Activated CD4-positive, alpha-beta T cell treated with anti-CD3 and anti-CD28 coated beads for 36 hours (primary cell): ENCODE measurements around the gene NELL1. TPM values are rescaled to one million over a fixed set of nuclear protein-coding genes. Genes with fewer than 3 reads are reported as not detected.
"Not testable (repeated sequence)": the region's sequence is repeated elsewhere in the genome, so short reads cannot be mapped to it uniquely, and the experiment has no call there.

ENCODE experiments used
- ATAC-seq: fragments of 200-7000 bp; cut with Tn5 transposase; one replicate; pipeline ENCODE4 v1.10.0; 2021; ENCODE audit warnings: mild to moderate bottlenecking, moderate library complexity
- CTCF ChIA-PET: fragments of 350-600 bp; sonication (Branson Sonifier 250); formaldehyde crosslinking; loops from one replicate; lab custom pipeline; 2021; ENCODE audit warnings: antibody characterized with exemption; lab: Charles Lee
- POLR2A ChIA-PET: fragments of 350-600 bp; sonication (Branson Sonifier 250); formaldehyde crosslinking; loops from one replicate; lab custom pipeline; 2021; ENCODE audit warnings: antibody characterized with exemption, inconsistent platforms; lab: Charles Lee
- DNase-seq: peaks from one replicate; pipeline ENCODE4 v3.0.0-alpha.2; 2020
- H3K27ac Mint-ChIP-seq: one replicate; pipeline ENCODE4 v1.8.0; 2021; ENCODE audit warnings: mixed read lengths
- H3K27me3 Mint-ChIP-seq: one replicate; pipeline ENCODE4 v1.8.0; 2021; ENCODE audit warnings: mixed read lengths
- H3K36me3 Mint-ChIP-seq: one replicate; pipeline ENCODE4 v1.8.0; 2021; ENCODE audit warnings: low read depth, mixed read lengths
- H3K4me1 Mint-ChIP-seq: one replicate; pipeline ENCODE4 v1.8.0; 2021; ENCODE audit warnings: mixed read lengths
- H3K4me3 Mint-ChIP-seq: one replicate; pipeline ENCODE4 v1.8.0; 2021; ENCODE audit warnings: mild to moderate bottlenecking, moderate library complexity, mixed read lengths
- H3K9me3 Mint-ChIP-seq: one replicate; pipeline ENCODE4 v1.8.0; 2021; ENCODE audit warnings: low read depth, mixed read lengths
- intact Hi-C, 2 experiments: fragments of 100-400 bp; cut with DNase I in 1 of 2; cut with micrococcal nuclease in 1 of 2; formaldehyde crosslinking; loops; one replicate each; pipeline versions ENCODE4 v1.14.2 to v1.15.1; 2022 to 2024; cut with DNase I, micrococcal nuclease
- total RNA-seq, 2 experiments: library from RNA; stranded (reverse); gene quantifications; one replicate each; pipeline ENCODE4 v1.2.3, GENCODE V29; 2021

NELL1 gene
- total RNA-seq, 2 experiments from 2014 or later: not detected

DNA sequence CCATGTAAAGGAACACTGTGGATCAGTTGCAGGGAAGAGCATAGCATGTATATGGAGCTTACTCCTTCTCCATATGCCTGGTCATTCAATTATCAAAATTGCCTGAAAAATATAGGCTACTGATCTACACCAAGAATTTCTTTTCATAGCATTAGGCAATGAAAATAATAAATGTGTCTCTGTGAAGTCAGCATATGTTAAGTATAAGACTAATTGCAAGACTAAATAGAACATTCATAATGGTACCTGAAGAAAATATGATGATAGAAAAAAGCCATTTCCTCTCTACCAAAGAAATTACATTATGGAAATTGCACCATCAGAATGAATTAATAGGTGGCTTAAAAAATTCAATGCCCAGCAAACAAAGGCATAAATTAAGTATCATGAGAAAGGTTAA is 584.7 kb downstream of the NELL1 start:
- intact Hi-C loops: no loop called here
- Mint-ChIP-seq H3K9me3 (peaks cover 14% of the 10 kb centered on the region), H3K4me3 (no peak overlapping the region)

DNA sequence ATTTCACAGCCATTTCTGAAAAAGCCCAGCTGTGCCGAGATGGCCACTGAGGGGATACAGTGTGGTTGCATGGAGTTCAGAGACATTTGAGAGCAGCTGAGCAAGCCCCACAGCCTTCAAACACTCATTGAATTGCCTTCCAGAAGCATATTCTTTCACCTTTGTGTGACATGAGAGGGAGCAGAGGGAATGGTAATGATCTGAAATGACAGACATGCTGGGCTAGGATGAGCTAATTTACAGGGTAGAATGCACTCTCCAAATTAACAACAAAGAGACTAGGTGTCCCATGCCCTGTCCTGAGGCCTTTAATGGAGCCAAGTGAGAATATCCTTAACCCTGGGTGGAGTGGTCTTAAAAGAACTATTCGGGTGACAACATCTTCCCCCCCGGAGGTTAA is 585.4 kb downstream of the NELL1 start:
- Mint-ChIP-seq H3K4me3 (no peak overlapping the region), H3K4me1 (no peaks in the 10 kb centered on the region), H3K36me3 (no peaks in the 10 kb centered on the region), H3K9me3 (peaks cover 14% of the 10 kb centered on the region), H3K27me3 (no peaks in the 10 kb centered on the region), H3K27ac (no peak overlapping the region)
- ChIA-PET CTCF (no interaction called here), POLR2A (no interaction called here)
- no peak for ATAC-seq
- intact Hi-C loops: no loop called here
- no peak for DNase-seq

More for the DNA sequence above, 584.7 kb downstream of the NELL1 start:
- ChIA-PET POLR2A (no interaction called here), CTCF (no interaction called here)
- H3K27ac Mint-ChIP-seq: no peak overlapping the region
- ATAC-seq (no peak), DNase-seq (no peak)
- no peaks in the 10 kb centered on the region for H3K27me3 Mint-ChIP-seq
- no peaks in the 10 kb centered on the region for H3K4me1 Mint-ChIP-seq
- H3K36me3 Mint-ChIP-seq: no peaks in the 10 kb centered on the region

DNA sequence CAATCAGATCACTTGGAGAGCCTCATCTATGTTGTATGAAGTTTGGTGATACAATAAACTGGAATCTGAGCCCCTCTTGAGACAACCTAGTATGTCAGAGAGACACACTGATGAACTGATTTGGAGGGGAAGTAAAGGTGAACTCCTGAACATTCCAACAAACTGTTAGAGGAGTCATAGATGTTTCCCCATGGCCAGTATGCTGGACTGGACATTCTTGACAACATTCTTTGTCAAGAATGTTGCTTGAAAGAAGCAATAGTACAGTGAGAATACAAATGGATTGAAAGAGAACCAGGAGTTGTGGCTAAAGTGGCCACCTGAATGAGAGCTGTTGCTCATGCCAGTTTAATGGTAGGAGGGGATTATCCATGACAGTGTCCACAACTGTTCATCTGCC is 588.1 kb downstream of the NELL1 start:
- Mint-ChIP-seq H3K4me1 (no peaks in the 10 kb centered on the region), H3K27me3 (no peaks in the 10 kb centered on the region), H3K36me3 (no peaks in the 10 kb centered on the region), H3K27ac (no peak overlapping the region), H3K9me3 (peaks cover 8% of the 10 kb centered on the region), H3K4me3 (no peak overlapping the region)
- ATAC-seq (no peak), DNase-seq (no peak)
- CTCF ChIA-PET: interaction anchor here (0.7 kb wide), 1 partner anchor 159 kb away, joined by 3 read pairs; no protein-coding TSS in a partner anchor
- POLR2A ChIA-PET: no interaction called here
- intact Hi-C loops: no loop called here

DNA sequence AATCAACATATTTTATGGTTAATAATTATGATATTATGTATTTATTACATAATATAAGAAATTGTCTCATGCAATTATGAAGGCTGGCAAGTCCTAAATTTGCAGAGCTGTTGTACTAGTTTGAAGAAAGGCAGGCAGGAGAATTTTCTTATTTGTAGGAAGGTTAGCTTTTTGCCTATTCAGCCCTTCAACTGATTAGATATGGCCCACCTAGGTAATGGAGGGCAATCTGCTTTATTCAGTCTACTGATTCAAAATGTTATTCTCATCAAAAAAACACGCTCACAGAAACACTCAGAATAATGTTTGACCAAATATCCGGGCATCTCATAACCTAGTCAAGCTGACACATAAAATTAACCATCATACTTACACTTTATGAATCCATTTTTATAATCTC is 589.0 kb downstream of the NELL1 start:
- ChIA-PET CTCF (interaction anchor here (0.7 kb wide), 1 partner anchor 113 kb away, joined by 3 read pairs; no protein-coding TSS in a partner anchor), POLR2A (no interaction called here)
- Mint-ChIP-seq H3K27me3 (no peaks in the 10 kb centered on the region), H3K9me3 (peaks cover 8% of the 10 kb centered on the region), H3K27ac (no peak overlapping the region), H3K4me3 (no peak overlapping the region), H3K36me3 (no peaks in the 10 kb centered on the region), H3K4me1 (no peaks in the 10 kb centered on the region)
- ATAC-seq (no peak), DNase-seq (no peak)
- intact Hi-C loops: no loop called here

DNA sequence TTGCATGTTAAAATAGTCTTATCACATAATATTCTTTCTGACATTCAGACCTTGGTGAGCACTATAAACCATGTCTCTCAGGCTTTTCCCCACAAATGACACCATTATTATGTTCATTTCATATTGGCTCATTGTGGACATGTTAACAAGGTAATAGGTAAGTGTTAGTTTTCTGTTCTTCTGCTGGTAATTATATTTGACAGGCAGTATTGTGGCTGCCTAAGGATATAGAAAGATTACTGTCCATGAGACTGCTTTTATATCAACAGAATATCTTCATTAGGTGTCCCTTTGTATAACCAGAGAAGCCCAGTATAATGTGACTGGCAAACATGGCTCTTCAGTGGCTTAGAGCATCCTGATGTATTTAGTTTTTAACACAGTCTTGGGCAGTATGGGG is 590.7 kb downstream of the NELL1 start:
- POLR2A ChIA-PET: no interaction called here
- Mint-ChIP-seq H3K36me3 (no peaks in the 10 kb centered on the region), H3K27me3 (no peaks in the 10 kb centered on the region)

DNA sequence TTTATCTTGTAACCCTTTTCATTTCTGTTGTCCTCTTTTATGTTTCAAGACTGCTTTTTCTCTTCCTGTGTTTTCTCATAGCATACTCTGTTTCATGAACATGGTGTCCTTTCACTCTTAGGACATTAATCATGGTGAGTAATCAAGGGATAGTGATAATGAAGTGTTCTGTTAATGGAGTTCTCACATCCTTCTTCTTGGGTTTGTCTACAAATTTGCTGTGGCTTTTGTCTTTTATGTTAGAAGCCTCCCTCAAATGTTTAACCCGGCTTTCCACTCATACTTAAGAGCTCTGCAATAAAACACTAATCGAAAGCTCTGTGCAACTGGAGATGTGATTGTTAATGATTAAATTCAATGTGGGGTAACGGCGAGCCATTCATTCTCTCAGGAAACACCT is 593.6 kb downstream of the NELL1 start:
- H3K4me1 Mint-ChIP-seq: no peaks in the 10 kb centered on the region
- no peak overlapping the region for H3K4me3 Mint-ChIP-seq
- ATAC-seq (no peak), DNase-seq (no peak)
- H3K27me3 Mint-ChIP-seq: no peaks in the 10 kb centered on the region
- intact Hi-C loops: no loop called here
- no peaks in the 10 kb centered on the region for H3K9me3 Mint-ChIP-seq
- POLR2A ChIA-PET: no interaction called here
- H3K27ac Mint-ChIP-seq: no peak overlapping the region
- H3K36me3 Mint-ChIP-seq: no peaks in the 10 kb centered on the region
- CTCF ChIA-PET: no interaction called here

More for the DNA sequence above, 590.7 kb downstream of the NELL1 start:
- DNase-seq (no peak), ATAC-seq (no peak)
- CTCF ChIA-PET: no interaction called here
- intact Hi-C loops: no loop called here
- no peak overlapping the region for H3K4me3 Mint-ChIP-seq
- no peak overlapping the region for H3K27ac Mint-ChIP-seq
- peaks cover 5% of the 10 kb centered on the region for H3K9me3 Mint-ChIP-seq
- no peaks in the 10 kb centered on the region for H3K4me1 Mint-ChIP-seq

DNA sequence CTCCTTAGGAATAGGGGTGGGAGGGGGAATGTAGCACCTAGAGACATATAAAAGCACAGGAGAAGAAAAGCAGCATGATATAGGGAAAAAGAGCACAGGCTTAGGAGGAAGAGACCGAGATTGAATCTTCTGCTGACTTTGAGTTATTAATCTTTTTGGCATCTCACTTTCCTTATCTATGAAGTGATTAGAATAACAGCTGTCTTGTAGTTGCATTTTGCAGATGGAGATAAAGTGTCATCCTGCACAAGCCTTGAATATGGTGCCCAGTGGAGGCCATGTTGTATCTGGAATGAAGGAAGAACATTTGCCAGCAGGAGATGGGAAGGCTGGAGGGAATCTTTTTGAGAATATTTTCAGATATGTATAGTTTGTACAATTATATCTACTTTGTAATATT is 594.7 kb downstream of the NELL1 start:
- ChIA-PET CTCF (no interaction called here), POLR2A (no interaction called here)
- no peaks in the 10 kb centered on the region for H3K36me3 Mint-ChIP-seq
- DNase-seq (no peak), ATAC-seq (no peak)
- H3K27ac Mint-ChIP-seq: no peak overlapping the region
- no peaks in the 10 kb centered on the region for H3K4me1 Mint-ChIP-seq
- intact Hi-C loops: no loop called here
- H3K27me3 Mint-ChIP-seq: no peaks in the 10 kb centered on the region
- peaks cover 3% of the 10 kb centered on the region for H3K9me3 Mint-ChIP-seq
- no peak overlapping the region for H3K4me3 Mint-ChIP-seq

DNA sequence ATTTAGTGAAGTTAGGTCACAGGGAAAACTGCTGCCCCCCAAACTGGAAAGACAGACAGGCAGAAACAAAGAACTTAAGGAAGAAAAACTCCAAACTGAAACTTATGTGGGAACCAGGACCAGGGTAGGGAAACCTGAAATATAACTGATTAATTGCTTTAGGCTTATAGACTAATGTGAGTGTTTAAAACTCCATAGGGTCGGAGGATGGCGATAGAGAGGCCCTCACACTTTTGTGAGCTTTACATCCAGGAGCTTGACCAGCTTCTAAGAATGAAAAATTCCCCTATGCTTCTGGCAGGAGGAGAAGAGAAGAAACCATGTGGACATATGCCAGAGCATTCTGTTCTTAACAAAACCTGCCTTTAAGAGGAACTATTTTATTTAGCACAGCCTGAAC is 598.6 kb downstream of the NELL1 start:
- POLR2A ChIA-PET: no interaction called here
- ATAC-seq: no peak
- intact Hi-C loops: no loop called here
- CTCF ChIA-PET: no interaction called here
- Mint-ChIP-seq H3K27me3 (no peaks in the 10 kb centered on the region), H3K4me1 (no peaks in the 10 kb centered on the region), H3K36me3 (no peaks in the 10 kb centered on the region), H3K27ac (no peak overlapping the region), H3K4me3 (no peak overlapping the region), H3K9me3 (peaks cover 8% of the 10 kb centered on the region)
- no peak for DNase-seq

DNA sequence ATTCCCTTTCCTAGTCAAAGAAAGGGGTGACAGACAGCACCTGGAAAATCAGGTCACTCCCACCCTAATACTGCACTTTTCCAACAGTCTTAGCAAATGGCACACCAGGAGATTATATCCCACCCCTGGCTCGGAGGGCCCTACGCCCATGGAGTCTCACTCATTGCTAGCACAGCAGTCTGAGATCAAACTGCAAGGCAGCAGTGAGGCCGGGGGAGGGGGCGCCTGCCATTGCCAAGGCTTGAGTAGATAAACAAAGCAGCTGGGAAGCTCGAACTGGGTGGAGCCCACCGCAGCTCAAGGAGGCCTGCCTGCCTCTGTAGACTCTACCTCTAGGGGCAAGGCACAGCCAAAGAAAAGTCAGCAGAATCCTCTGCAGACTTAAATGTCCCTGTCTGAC is 602.8 kb downstream of the NELL1 start:
- H3K36me3 Mint-ChIP-seq, H3K4me3 Mint-ChIP-seq, intact Hi-C loops, POLR2A ChIA-PET, H3K27ac Mint-ChIP-seq, CTCF ChIA-PET, ATAC-seq, DNase-seq, H3K27me3 Mint-ChIP-seq, H3K4me1 Mint-ChIP-seq: not testable (repeated sequence)
- H3K9me3 Mint-ChIP-seq: peaks cover 13% of the 10 kb centered on the region

DNA sequence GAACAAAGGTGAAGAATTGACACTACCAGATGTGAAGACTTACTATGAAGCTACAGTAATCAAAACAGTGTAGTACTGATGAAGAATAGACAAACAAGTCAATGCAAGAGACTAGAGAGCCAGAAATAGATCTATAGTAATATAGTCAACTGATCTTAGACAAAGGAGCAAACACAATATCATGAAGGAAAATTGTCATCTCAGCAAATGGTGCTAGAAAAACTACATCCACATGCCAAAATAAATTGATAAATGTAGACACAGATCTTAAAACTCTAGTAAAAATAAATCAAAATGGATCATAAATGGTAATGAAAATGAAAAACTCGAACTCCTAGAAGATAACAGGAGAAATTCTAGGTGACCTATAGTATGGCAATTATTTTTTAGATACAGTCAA is 609.5 kb downstream of the NELL1 start:
- intact Hi-C loops: no loop called here
- CTCF ChIA-PET: no interaction called here
- Mint-ChIP-seq H3K27ac (no peak overlapping the region), H3K9me3 (peaks cover 12% of the 10 kb centered on the region), H3K4me1 (no peaks in the 10 kb centered on the region), H3K27me3 (no peaks in the 10 kb centered on the region), H3K4me3 (no peak overlapping the region), H3K36me3 (no peaks in the 10 kb centered on the region)
- no peak for ATAC-seq
- POLR2A ChIA-PET: no interaction called here
- DNase-seq: no peak

DNA sequence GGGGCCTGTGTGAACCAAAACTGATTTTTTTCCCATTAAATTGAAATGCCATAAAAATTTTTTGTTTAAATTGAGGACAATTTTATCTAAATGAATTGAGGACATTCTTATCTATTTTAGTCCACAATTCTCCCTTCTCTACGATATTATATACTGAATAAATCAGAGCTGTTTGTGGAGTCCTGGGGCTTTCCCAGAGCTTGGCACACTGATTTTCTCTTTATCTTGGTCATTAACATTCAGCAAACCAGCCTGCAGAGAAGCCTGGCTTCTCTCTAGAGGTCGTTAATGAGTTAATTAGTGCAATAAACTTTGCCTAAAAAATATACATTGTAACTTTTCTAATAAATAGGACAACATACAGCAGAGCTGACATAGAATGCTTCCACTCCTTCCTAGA is 615.7 kb downstream of the NELL1 start:
- Mint-ChIP-seq H3K27ac (no peak overlapping the region), H3K4me1 (no peaks in the 10 kb centered on the region), H3K27me3 (no peaks in the 10 kb centered on the region), H3K36me3 (no peaks in the 10 kb centered on the region), H3K4me3 (no peak overlapping the region), H3K9me3 (peaks cover 18% of the 10 kb centered on the region)
- intact Hi-C loops: no loop called here
- ChIA-PET CTCF (no interaction called here), POLR2A (no interaction called here)
- ATAC-seq: no peak
- no peak for DNase-seq

DNA sequence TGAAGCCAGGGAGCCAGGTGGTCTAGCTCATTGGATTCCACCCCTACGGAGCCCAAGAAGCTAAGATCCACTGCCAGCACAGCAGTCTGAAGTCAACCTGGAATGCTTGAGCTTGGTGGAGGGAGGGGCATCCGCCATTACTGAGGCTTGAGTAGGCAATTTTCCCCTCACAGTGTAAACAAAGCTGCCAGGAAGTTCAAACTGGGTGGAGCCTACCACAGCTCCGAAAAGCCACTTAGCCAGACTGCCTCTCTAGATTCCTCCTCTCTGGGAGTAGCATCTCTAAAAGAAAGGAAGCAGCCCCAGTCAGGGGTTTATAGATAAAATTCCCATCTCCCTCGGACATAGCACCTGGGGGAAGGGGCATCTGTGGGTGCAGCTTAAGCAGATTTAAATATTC is 620.3 kb downstream of the NELL1 start:
- no peak for ATAC-seq
- no peak overlapping the region for H3K4me3 Mint-ChIP-seq
- no peak for DNase-seq
- H3K4me1 Mint-ChIP-seq: no peaks in the 10 kb centered on the region
- intact Hi-C loops: no loop called here
- ChIA-PET CTCF (no interaction called here), POLR2A (no interaction called here)
- H3K9me3 Mint-ChIP-seq: peaks cover 21% of the 10 kb centered on the region
- H3K27ac Mint-ChIP-seq: no peak overlapping the region
- H3K36me3 Mint-ChIP-seq: no peaks in the 10 kb centered on the region
- H3K27me3 Mint-ChIP-seq: no peaks in the 10 kb centered on the region

DNA sequence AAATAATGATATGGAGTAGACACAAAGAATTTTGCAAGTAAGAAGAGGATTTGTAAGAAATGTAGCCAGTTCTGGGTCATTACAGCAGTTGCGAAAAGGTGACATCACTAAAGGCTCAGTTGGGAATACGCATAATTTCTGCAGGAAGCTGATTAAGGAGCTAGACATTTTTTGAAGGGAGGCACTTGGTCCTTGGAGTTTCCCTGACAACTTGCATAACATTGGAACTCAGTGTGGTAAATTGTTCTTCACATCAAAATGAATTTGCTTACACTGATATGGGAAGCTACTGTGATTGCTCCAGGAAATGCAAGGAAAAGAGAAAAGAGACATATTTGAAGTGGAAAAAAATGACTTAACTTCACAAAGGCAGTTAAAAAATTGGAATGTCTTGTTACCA is 626.1 kb downstream of the NELL1 start:
- Mint-ChIP-seq H3K27me3 (no peaks in the 10 kb centered on the region), H3K4me1 (no peaks in the 10 kb centered on the region), H3K27ac (no peak overlapping the region), H3K4me3 (no peak overlapping the region), H3K36me3 (no peaks in the 10 kb centered on the region), H3K9me3 (peaks cover 10% of the 10 kb centered on the region)
- ChIA-PET POLR2A (no interaction called here), CTCF (interaction anchor here (1.0 kb wide), 1 partner anchor 13 kb away, joined by 3 read pairs; no protein-coding TSS in a partner anchor)
- ATAC-seq (no peak), DNase-seq (no peak)
- intact Hi-C loops: no loop called here
